ENCODE results near the gene PTPRH.
A peak's percentile ranks its signal among the peaks of the same experiment; 100 is the strongest.

The PTPRH gene

DNA sequence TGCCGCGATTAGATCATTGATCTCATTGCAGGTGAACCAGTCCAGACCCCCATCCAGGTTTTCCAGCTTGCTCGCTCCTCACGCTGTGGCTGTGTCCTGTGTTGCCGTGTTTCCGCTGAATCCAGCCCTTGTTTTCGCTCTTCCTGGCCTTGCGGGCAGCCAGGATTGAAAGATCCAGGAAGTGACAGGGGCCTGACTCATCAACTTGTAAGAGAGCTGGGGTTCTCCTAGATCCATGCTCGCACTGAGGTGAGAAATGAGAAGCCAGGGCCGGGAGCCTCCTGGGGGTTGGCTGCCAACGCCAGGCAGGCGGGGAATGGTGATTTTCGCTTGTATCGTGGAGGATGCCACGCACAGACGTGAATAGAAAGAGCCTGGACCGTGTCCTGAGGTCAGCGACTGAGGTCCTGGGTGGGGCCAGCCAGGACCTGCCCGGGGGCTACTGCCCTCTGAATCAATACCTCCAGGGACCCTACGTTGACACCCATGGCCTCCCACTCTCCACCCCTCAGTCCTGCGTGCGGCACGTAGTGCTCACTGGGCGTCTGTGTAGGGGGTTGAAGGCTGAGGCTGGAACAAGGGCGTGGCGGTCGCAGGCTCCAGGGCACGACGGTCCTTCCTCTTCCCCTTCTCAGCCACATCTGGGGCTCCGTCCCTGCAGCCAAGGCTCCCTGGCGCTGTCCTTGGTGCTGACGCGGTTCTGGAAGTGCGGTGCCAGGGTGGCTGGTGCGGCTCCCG is 7.3 kb upstream of the PTPRH start:
- Mint-ChIP-seq H3K27me3 (ENCODE audit: low read depth, poor library complexity) (peaks cover 20% of the 10 kb centered on the region), H3K9me3 (peaks cover 60% of the 10 kb centered on the region), H3K36me3 (ENCODE audit: low read depth) (peaks cover 23% of the 10 kb centered on the region), H3K27ac (no peak overlapping the region), H3K4me1 (peaks cover 11% of the 10 kb centered on the region), H3K4me3 (peak overlapping the region; percentile 79)
- peak; percentile 97 for DNase-seq
- TF ChIP-seq, protein P1, sequence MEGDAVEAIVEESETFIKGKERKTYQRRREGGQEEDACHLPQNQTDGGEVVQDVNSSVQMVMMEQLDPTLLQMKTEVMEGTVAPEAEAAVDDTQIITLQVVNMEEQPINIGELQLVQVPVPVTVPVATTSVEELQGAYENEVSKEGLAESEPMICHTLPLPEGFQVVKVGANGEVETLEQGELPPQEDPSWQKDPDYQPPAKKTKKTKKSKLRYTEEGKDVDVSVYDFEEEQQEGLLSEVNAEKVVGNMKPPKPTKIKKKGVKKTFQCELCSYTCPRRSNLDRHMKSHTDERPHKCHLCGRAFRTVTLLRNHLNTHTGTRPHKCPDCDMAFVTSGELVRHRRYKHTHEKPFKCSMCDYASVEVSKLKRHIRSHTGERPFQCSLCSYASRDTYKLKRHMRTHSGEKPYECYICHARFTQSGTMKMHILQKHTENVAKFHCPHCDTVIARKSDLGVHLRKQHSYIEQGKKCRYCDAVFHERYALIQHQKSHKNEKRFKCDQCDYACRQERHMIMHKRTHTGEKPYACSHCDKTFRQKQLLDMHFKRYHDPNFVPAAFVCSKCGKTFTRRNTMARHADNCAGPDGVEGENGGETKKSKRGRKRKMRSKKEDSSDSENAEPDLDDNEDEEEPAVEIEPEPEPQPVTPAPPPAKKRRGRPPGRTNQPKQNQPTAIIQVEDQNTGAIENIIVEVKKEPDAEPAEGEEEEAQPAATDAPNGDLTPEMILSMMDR (IDR thresholded peaks at IDR 0.05), result no peak

DNA sequence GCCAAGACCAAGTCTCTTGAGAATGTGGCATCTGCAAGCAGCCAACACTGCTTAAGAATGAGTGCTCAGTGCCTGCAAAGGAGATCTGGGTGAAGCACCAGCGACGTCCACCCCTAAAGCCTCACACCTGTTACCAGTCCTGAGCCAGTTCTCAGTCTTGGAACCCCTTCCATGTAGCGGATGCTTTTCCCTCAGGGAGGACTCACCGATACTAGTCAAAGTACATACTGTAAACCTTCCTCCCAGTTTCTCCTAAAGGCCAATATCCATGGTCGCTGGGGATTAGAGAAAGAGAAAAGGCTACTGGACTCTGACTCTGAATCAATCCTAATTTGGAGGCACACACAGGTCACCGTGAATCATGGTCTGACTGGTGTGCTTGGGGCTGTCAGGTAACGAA is 4.2 kb upstream of the PTPRH start:
- Mint-ChIP-seq H3K4me3 (no peak overlapping the region), H3K27me3 (ENCODE audit: low read depth, poor library complexity) (peaks cover 36% of the 10 kb centered on the region), H3K9me3 (peaks cover 53% of the 10 kb centered on the region), H3K27ac (no peak overlapping the region), H3K36me3 (ENCODE audit: low read depth) (peaks cover 6% of the 10 kb centered on the region), H3K4me1 (peaks cover 24% of the 10 kb centered on the region)
- TF ChIP-seq, protein P1 (IDR thresholded peaks at IDR 0.05), result no peak
- no peak for DNase-seq

DNA sequence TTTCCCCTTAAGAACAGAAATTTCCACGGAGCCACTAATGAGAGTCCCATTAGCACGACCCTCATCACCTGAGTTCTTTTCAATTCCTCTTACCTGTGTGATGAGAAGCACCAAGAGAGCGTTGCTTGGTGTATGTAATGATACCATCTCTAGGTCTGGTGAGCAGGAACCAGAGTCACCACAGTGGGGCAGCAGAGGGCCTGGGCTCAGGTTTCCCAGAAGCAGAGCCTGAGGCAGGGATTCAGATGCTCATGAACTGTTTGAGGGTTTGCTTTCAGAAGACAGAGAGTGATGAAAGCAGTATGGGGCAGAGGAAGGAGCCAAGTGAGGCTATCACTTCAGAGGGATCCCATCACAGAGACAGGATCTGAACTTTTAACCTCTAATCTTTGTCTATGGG is 3.1 kb upstream of the PTPRH start:
- Mint-ChIP-seq H3K27ac (no peak overlapping the region), H3K4me3 (no peak overlapping the region), H3K36me3 (ENCODE audit: low read depth) (peaks cover 6% of the 10 kb centered on the region), H3K27me3 (ENCODE audit: low read depth, poor library complexity) (peaks cover 36% of the 10 kb centered on the region), H3K4me1 (peaks cover 25% of the 10 kb centered on the region), H3K9me3 (peaks cover 53% of the 10 kb centered on the region)
- DNase-seq, result no peak
- TF ChIP-seq, protein P1 (IDR thresholded peaks at IDR 0.05), result no peak

DNA sequence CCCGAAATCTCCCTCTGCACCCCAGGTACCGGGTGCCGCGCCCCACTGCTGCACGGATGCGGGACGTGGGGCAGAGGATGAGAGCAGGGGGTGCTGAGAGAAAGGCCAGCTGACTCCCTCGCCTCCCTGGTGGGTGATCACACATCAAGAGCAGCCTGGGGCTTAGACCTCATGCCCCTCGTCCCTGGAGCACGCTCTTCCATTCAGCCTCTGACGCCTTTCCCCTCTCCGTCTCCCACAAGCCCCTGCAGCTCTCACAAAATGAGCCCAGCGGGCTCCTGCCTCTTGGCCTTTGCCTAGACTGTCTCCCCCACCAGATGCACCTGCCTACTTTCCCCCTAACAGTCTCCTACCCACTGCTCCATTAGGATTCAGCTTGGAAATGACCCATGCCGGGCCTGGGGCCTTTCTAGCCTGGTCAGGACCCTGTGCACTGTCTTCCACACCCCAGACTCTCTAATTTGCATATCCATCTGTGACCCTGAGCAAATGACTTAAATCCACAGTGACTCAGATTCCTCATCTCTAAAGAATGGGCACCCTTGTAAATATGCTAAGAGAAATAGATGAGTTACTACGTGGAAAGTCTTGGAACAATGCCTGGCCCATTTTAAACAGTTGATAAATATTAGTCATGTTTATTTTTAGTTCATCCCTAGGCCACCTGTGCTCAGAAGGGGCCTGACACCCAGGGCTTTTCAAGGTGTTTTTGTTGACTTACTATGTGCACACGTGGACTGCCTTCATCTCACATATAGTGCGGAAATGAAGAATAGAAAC is 582 bp upstream of the PTPRH start:
- TF ChIP-seq, protein P1 (IDR thresholded peaks at IDR 0.05), result no peak
- Mint-ChIP-seq H3K4me1 (peaks cover 25% of the 10 kb centered on the region), H3K27me3 (ENCODE audit: low read depth, poor library complexity) (peaks cover 36% of the 10 kb centered on the region), H3K9me3 (peaks cover 34% of the 10 kb centered on the region), H3K4me3 (no peak overlapping the region), H3K36me3 (ENCODE audit: low read depth) (peaks cover 6% of the 10 kb centered on the region), H3K27ac (no peak overlapping the region)
- no peak for DNase-seq

DNA sequence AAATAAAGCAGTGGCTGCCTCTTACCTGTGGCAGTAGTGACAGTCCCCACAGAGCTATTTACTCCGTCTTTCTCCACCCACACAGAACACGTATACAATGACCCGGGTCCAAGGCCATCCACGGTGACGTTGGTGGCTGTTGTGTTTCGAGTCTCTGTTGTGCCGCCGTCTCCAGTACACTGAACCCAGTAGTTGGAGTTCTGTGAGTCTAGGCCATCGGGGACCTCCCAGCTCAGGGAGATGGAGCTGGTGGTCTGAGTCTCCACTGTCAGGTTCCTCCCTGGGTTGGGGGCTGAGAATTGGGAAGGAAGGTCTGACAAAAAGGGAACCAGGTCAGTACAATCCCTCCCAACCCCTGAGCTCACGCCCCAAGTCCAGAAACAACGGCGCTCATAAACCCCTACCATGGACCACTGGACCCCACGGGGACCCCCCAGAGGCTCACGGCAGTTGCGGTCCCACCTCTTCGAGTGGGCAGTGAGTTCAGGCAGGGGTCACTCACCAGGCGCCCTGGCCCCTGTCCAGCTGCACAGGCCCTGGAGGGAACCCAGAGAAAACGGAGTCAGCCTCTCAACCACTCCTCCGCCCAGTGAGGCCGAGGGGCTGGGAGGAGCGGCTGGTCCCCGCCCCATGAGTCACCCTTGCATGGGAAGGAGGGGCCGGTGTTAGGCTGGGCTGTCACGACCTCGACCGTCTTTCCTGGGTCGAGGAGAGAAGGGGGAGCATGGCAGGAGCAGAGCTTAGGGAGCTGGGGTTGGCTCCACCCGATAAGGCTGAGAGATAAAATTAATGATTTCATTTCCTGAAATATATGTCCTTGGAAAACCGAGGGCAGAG is 2.4 kb downstream of the PTPRH start:
- peaks cover 25% of the 10 kb centered on the region for H3K4me1 Mint-ChIP-seq
- H3K27me3 Mint-ChIP-seq (ENCODE audit: low read depth, poor library complexity), result peaks cover 53% of the 10 kb centered on the region
- H3K4me3 Mint-ChIP-seq, result peak overlapping the region; percentile 71
- peaks cover 7% of the 10 kb centered on the region for H3K9me3 Mint-ChIP-seq
- TF ChIP-seq, protein P1 (IDR thresholded peaks at IDR 0.05), result no peak
- DNase-seq, result peak; percentile 75
- H3K27ac Mint-ChIP-seq, result peak overlapping the region; percentile 66
- no peaks in the 10 kb centered on the region for H3K36me3 Mint-ChIP-seq (ENCODE audit: low read depth)
